Caco-2 (cell line): ENCODE measurements around the gene LATS2. TPM values are rescaled to one million over a fixed set of nuclear protein-coding genes. Genes with fewer than 3 reads are reported as not detected.
A peak's percentile ranks its signal among the peaks of the same experiment; 100 is the strongest.

Experiments
- BruUV-seq: library from RNA; stranded (reverse); fragments of 400-500 nt; replicated peaks from 2 replicates; lab custom pipeline; 2021; lab: Mats Ljungman, UMichigan
- CTCF ChIA-PET: fragments of 300-600 bp; sonication (Branson Sonifier 250); formaldehyde crosslinking; loops from one replicate; lab custom pipeline; 2022; ENCODE audit warnings: antibody characterized with exemption; lab: Charles Lee
- POLR2A ChIA-PET: fragments of 300-600 bp; sonication (Branson Sonifier 250); formaldehyde crosslinking; loops from one replicate; lab custom pipeline; 2022; ENCODE audit warnings: antibody characterized with exemption; lab: Charles Lee
- DNase-seq, 2 experiments: peaks; one replicate each; pipeline versions ENCODE4 v3.0.0 to v3.0.0-alpha.2; 2020 to 2022
- H3K27me3 ChIP-seq: replicated peaks from 2 replicates; pipeline ENCODE4 v1.6.0; 2011; ENCODE audit warnings: low read length; ENCODE audit not compliant: control insufficient read depth, insufficient read depth
- H3K36me3 ChIP-seq: 2 replicates; pipeline ENCODE4 v1.5.1; 2011; ENCODE audit warnings: low read length; ENCODE audit not compliant: control insufficient read depth, insufficient read depth
- H3K4me1 ChIP-seq: fragments of 250-450 bp; sonication (Bioruptor Pico); 2 replicates; pipeline ENCODE4 v1.5.1; 2020; ENCODE audit warnings: mild to moderate bottlenecking
- H3K4me3 ChIP-seq: 2 replicates; pipeline ENCODE4 v1.5.1; 2011; ENCODE audit warnings: low read depth, mild to moderate bottlenecking, control low read depth, low read length
- H3K9me3 ChIP-seq: fragments of 250-450 bp; sonication (Bioruptor Pico); 2 replicates; pipeline ENCODE4 v1.5.1; 2020; ENCODE audit warnings: mild to moderate bottlenecking, moderate library complexity
- H3K27ac Mint-ChIP-seq: one replicate; pipeline ENCODE4 v1.8.0; 2022; ENCODE audit warnings: mixed read lengths; ENCODE audit not compliant: unreplicated experiment
- H3K27me3 Mint-ChIP-seq: one replicate; pipeline ENCODE4 v1.8.0; 2022; ENCODE audit warnings: mixed read lengths; ENCODE audit not compliant: insufficient read depth, unreplicated experiment
- H3K36me3 Mint-ChIP-seq: one replicate; pipeline ENCODE4 v1.8.0; 2022; ENCODE audit warnings: mild to moderate bottlenecking, mixed read lengths; ENCODE audit not compliant: insufficient read depth, unreplicated experiment
- H3K4me1 Mint-ChIP-seq: one replicate; pipeline ENCODE4 v1.8.0; 2022; ENCODE audit warnings: low read depth, mixed read lengths; ENCODE audit not compliant: unreplicated experiment
- H3K4me3 Mint-ChIP-seq: one replicate; pipeline ENCODE4 v1.8.0; 2022; ENCODE audit warnings: mild to moderate bottlenecking, moderate library complexity, mixed read lengths; ENCODE audit not compliant: unreplicated experiment
- H3K9me3 Mint-ChIP-seq: one replicate; pipeline ENCODE4 v1.8.0; 2022; ENCODE audit warnings: mixed read lengths; ENCODE audit not compliant: unreplicated experiment
- intact Hi-C: fragments of 100-400 bp; cut with micrococcal nuclease; formaldehyde crosslinking; loops from one replicate; pipeline ENCODE4 v1.10.0; 2022; ENCODE audit not compliant: unreplicated experiment
- total RNA-seq: library from RNA; stranded (reverse); gene quantifications from 2 replicates; pipeline ENCODE4 v1.2.3, GENCODE V29; 2022
- TF ChIP-seq, protein P1 (sequence below), 2 experiments: fragments of 200-600 bp in 1 of 2; IDR thresholded peaks; 1 replicate in 1 of 2; 2 replicates in 1 of 2; pipeline versions ENCODE4 v1.5.1 to v1.8.0; 2011 to 2022; ENCODE audit warnings: antibody characterized with exemption in 1 of 2, control low read depth in 1 of 2, inconsistent platforms in 1 of 2, low read depth in 1 of 2, low read length in 1 of 2, mild to moderate bottlenecking in 1 of 2, moderate library complexity in 1 of 2; ENCODE audit not compliant: insufficient read depth in 1 of 2, severe bottlenecking in 1 of 2, unreplicated experiment in 1 of 2

Gene LATS2
- total RNA-seq, 1 experiment from 2014 or later: 45.6 TPM

DNA sequence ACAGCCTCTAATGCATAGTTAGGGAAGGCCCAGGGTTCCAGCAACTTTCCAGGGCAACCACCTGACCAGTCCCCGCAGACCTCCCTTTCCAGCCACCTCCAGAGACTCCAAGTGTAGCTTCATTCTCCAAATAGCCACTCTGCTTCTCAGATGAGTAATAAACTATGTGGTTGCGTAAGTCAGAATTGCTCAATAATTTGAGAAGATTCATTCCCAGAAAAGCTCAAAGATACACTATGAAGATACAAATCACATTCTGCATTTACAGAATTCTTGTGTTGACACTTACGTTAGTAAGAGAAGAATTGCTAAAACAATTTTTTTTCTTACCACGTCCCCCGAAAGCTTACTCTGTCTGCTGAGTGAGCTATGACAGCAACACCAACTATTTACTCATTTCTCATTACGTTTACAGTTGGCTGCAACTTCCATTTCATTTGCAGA is 8.2 kb upstream of the LATS2 start:
- H3K4me1 ChIP-seq: peaks cover 37% of the 10 kb centered on the region
- no peak overlapping the region for H3K4me3 ChIP-seq
- H3K27ac Mint-ChIP-seq: peak overlapping the region; percentile 50
- no peaks in the 10 kb centered on the region for H3K9me3 ChIP-seq
- H3K36me3 Mint-ChIP-seq: peaks cover 6% of the 10 kb centered on the region
- no peaks in the 10 kb centered on the region for H3K36me3 ChIP-seq
- CTCF ChIA-PET: interaction anchor here (1.3 kb wide), 1 partner anchor 126 kb away, joined by 4 read pairs; no protein-coding TSS in a partner anchor
- peak overlapping the region; percentile 29 for H3K4me3 Mint-ChIP-seq
- H3K4me1 Mint-ChIP-seq: peaks cover 17% of the 10 kb centered on the region
- H3K27me3 ChIP-seq: no peaks in the 10 kb centered on the region
- DNase-seq: peak; percentile 64 to 69
- POLR2A ChIA-PET: interaction anchor here (0.5 to 1.2 kb wide), 6 partner anchors 9 to 295 kb away, joined by 3 to 27 read pairs (median 4); partner anchors contain the start of genes LATS2, MRPL57 and SKA3
- no peaks in the 10 kb centered on the region for H3K9me3 Mint-ChIP-seq
- no peaks in the 10 kb centered on the region for H3K27me3 Mint-ChIP-seq
- TF ChIP-seq, protein P1, sequence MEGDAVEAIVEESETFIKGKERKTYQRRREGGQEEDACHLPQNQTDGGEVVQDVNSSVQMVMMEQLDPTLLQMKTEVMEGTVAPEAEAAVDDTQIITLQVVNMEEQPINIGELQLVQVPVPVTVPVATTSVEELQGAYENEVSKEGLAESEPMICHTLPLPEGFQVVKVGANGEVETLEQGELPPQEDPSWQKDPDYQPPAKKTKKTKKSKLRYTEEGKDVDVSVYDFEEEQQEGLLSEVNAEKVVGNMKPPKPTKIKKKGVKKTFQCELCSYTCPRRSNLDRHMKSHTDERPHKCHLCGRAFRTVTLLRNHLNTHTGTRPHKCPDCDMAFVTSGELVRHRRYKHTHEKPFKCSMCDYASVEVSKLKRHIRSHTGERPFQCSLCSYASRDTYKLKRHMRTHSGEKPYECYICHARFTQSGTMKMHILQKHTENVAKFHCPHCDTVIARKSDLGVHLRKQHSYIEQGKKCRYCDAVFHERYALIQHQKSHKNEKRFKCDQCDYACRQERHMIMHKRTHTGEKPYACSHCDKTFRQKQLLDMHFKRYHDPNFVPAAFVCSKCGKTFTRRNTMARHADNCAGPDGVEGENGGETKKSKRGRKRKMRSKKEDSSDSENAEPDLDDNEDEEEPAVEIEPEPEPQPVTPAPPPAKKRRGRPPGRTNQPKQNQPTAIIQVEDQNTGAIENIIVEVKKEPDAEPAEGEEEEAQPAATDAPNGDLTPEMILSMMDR (IDR thresholded peaks at IDR 0.05; ENCODE audit: insufficient read depth in 1 of 2, low read depth in 1 of 2, low read length in 1 of 2, severe bottlenecking in 1 of 2, unreplicated experiment in 1 of 2): no peak
- no TSS peak for BruUV-seq
- intact Hi-C loops: no loop called here

DNA sequence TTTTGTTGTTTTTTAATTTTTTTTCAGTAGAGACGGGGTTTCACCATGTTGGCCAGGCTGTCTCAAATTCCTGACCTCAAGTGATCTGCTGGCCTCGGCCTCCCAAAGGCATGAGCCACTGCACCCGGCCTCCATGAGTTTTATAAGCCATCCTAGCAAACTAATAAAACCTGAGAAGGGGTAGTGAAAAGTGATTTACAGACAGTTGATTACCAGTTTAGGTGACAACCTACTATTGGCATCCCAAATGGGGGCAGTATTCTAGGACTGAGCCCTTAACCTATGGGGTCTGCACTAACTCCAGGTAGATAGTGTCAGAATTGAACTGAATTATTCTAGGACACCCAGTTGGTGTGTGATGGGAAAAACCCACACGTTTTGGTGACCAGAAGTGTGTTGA is 6.5 kb upstream of the LATS2 start:
- no peaks in the 10 kb centered on the region for H3K9me3 Mint-ChIP-seq
- no peak overlapping the region for H3K27ac Mint-ChIP-seq
- BruUV-seq: no TSS peak
- Histone ChIP-seq H3K4me1 (peaks cover 37% of the 10 kb centered on the region), H3K4me3 (no peak overlapping the region), H3K36me3 (no peaks in the 10 kb centered on the region), H3K9me3 (no peaks in the 10 kb centered on the region), H3K27me3 (no peaks in the 10 kb centered on the region)
- no peak overlapping the region for H3K4me3 Mint-ChIP-seq
- intact Hi-C loops: no loop called here
- ChIA-PET CTCF (no interaction called here), POLR2A (no interaction called here)
- no peaks in the 10 kb centered on the region for H3K27me3 Mint-ChIP-seq
- TF ChIP-seq, protein P1 (IDR thresholded peaks at IDR 0.05; ENCODE audit: insufficient read depth in 1 of 2, low read depth in 1 of 2, low read length in 1 of 2, severe bottlenecking in 1 of 2, unreplicated experiment in 1 of 2): no peak
- peaks cover 6% of the 10 kb centered on the region for H3K36me3 Mint-ChIP-seq
- peaks cover 14% of the 10 kb centered on the region for H3K4me1 Mint-ChIP-seq
- DNase-seq: no peak

DNA sequence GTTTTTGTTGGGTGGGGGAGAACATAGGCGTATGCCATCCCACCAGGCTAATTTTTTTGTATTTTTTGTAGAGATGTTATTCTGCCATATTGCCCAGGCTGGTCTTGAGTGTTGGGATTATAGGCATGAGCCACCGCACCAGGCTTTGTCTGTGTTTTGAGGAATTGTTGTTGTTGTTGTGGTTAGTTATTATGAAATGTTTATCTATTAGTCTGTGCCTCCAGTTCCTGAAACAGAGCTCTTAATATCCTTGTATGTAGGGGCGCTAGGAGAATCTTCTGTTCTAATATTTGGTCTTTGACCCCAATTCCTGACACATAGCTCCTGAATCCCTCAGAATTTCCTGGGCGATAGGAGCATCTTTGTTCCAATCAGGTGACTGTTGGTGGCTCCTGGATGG is 5.6 kb upstream of the LATS2 start:
- Histone ChIP-seq H3K9me3 (no peaks in the 10 kb centered on the region), H3K4me3 (no peak overlapping the region), H3K36me3 (no peaks in the 10 kb centered on the region), H3K27me3 (no peaks in the 10 kb centered on the region), H3K4me1 (peaks cover 35% of the 10 kb centered on the region)
- intact Hi-C loops: no loop called here
- no peaks in the 10 kb centered on the region for H3K27me3 Mint-ChIP-seq
- no peak for DNase-seq
- H3K36me3 Mint-ChIP-seq: peaks cover 7% of the 10 kb centered on the region
- H3K4me1 Mint-ChIP-seq: peaks cover 21% of the 10 kb centered on the region
- POLR2A ChIA-PET: interaction anchor here (0.6 kb wide), 1 partner anchor 71 kb away, joined by 3 read pairs; no protein-coding TSS in a partner anchor
- no peaks in the 10 kb centered on the region for H3K9me3 Mint-ChIP-seq
- H3K27ac Mint-ChIP-seq: no peak overlapping the region
- TF ChIP-seq, protein P1 (IDR thresholded peaks at IDR 0.05; ENCODE audit: insufficient read depth in 1 of 2, low read depth in 1 of 2, low read length in 1 of 2, severe bottlenecking in 1 of 2, unreplicated experiment in 1 of 2): no peak
- no peak overlapping the region for H3K4me3 Mint-ChIP-seq
- CTCF ChIA-PET: no interaction called here
- BruUV-seq: no TSS peak
